ENCODE measurements around the gene SYNE4. TPM values are rescaled to one million over a fixed set of nuclear protein-coding genes. Genes with fewer than 3 reads are reported as not detected.

The SYNE4 gene
- total and polyA plus RNA-seq, 2 of the 13 experiments (the other 11 are each of a cell fraction or from before 2014, with no cell fraction given): 13.7 to 23.0 TPM

GRCh38 chr19:36008336-36008978 is at the start of gene SYNE4 (continued):
- TF ChIP-seq ZNF30 (CRISPR knock-in tag; IDR thresholded peaks at IDR 0.05) (no peak), ZNF547 (CRISPR knock-in tag; IDR thresholded peaks at IDR 0.05) (no peak), KLF15 (CRISPR knock-in tag; IDR thresholded peaks at IDR 0.05; ENCODE audit: borderline replicate concordance) (no peak), ZBTB10 (CRISPR knock-in tag; IDR thresholded peaks at IDR 0.05; ENCODE audit: borderline replicate concordance) (no peak), ZNF382 (CRISPR knock-in tag; IDR thresholded peaks at IDR 0.05; ENCODE audit: borderline replicate concordance) (no peak), SMARCC2 (IDR thresholded peaks at IDR 0.05) (no peak), ZNF766 (CRISPR knock-in tag; IDR thresholded peaks at IDR 0.05; ENCODE audit: borderline replicate concordance) (peak; percentile 50; the same call in 1 of the 2 replicates), LBX2 (CRISPR knock-in tag; IDR thresholded peaks at IDR 0.05; ENCODE audit: borderline replicate concordance) (no peak), RNF219 (CRISPR knock-in tag; IDR thresholded peaks at IDR 0.05) (no peak), CENPT (CRISPR knock-in tag; IDR thresholded peaks at IDR 0.05; ENCODE audit: low read depth) (no peak), KDM6A (CRISPR knock-in tag; IDR thresholded peaks at IDR 0.05; ENCODE audit: low read depth) (no peak), YY1 (IDR thresholded peaks at IDR 0.05; ENCODE audit: insufficient read depth, insufficient replicate concordance, low read depth, low read length) (peak; percentile 20), ZNF614 (CRISPR knock-in tag; IDR thresholded peaks at IDR 0.05; ENCODE audit: borderline replicate concordance) (0 out of 2 replicates have a peak, but pooled peaks have one; percentile 19), ZNF572 (CRISPR knock-in tag; IDR thresholded peaks at IDR 0.05) (peak; percentile 23; the same call in 1 of the 2 replicates), FOXM1 (CRISPR knock-in tag; IDR thresholded peaks at IDR 0.05) (no peak), JDP2 (CRISPR knock-in tag; IDR thresholded peaks at IDR 0.05; ENCODE audit: borderline replicate concordance) (no peak), KLF16 (CRISPR knock-in tag; IDR thresholded peaks at IDR 0.05) (peak in 1 of 2 experiments; percentile 50; a peak in 1 of 4 replicates), CHD2 (IDR thresholded peaks at IDR 0.05; ENCODE audit: low read depth, low read length) (no peak), RARG (CRISPR knock-in tag; IDR thresholded peaks at IDR 0.05; ENCODE audit: low read depth) (no peak), SOX6 (IDR thresholded peaks at IDR 0.05) (no peak), SOX6 (CRISPR knock-in tag; IDR thresholded peaks at IDR 0.05) (peak; percentile 36; the same call in 1 of the 2 replicates), ZSCAN30 (CRISPR knock-in tag; IDR thresholded peaks at IDR 0.05) (no peak), MATR3 (CRISPR knock-in tag; IDR thresholded peaks at IDR 0.05) (no peak), SMAD9 (CRISPR knock-in tag; IDR thresholded peaks at IDR 0.05) (no peak), BRCA1 (CRISPR knock-in tag; IDR thresholded peaks at IDR 0.05) (0 out of 2 replicates have a peak, but pooled peaks have one; percentile 67), GATA4 (IDR thresholded peaks at IDR 0.05; ENCODE audit: borderline replicate concordance, low read depth) (peak; percentile 54; the same call in 1 of the 2 replicates)

Data from HepG2 (cell line).